Keratinocyte (primary cell): ENCODE data around the gene CUEDC1.

Experiments
- EZH2 ChIP-seq: IDR thresholded peaks from one replicate; pipeline ENCODE4 v1.6.1; 2012; ENCODE audit warnings: inconsistent platforms, mild to moderate bottlenecking, low read length, moderate library complexity
- TF ChIP-seq, protein P1 (sequence below), 3 experiments: IDR thresholded peaks in 1 of 3; conservative IDR thresholded peaks in 1 of 3; optimal IDR thresholded peaks in 1 of 3; 2 replicates in 2 of 3; 3 replicates in 1 of 3; pipeline versions ENCODE3 to v1.5.1; 2011; ENCODE audit warnings: low read length in 3 of 3, mild to moderate bottlenecking in 3 of 3, moderate library complexity in 2 of 3, control low read depth in 1 of 3, inconsistent platforms in 1 of 3; ENCODE audit not compliant: insufficient read depth in 2 of 3; ENCODE audit errors: extremely low read depth in 1 of 3

DNA sequence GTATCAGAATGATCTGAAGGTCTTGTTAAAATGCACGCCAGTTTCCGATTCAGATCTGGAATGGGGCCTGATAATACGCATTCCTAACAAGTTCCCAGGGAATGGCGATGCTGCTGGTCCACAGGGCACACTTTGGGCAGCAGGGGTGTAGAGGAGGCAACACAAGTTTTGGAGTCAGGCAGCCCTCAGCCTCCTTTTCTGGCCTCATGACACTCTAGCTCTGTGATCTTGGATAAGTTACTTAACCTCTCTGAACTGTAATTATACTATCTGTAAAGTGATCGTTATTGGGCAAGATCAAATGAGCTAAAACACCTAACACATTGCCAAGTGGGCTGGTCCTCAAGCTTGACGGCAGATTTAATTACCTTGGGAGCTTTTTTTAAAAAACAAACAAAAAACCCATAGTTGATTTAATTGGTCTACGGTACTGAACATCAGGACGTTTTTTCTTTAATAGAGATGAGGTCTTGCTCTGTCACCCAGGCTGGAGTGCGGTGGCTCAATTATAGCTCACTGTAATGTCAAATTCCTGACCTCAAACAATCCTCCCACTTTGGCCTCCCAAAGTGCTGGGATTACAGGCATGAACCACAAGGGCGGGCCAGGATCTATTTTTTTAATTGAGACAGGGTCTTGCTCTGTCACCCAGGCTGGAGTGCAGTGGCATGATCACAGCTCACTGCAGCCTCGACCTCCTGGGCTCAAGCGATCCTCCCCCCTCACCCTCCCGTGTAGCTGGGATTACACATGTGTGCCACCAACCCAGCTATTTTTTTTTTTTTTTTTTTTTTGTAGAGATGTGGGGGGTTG, 95.4 kb downstream of the CUEDC1 start:
- TF ChIP-seq, protein P1, sequence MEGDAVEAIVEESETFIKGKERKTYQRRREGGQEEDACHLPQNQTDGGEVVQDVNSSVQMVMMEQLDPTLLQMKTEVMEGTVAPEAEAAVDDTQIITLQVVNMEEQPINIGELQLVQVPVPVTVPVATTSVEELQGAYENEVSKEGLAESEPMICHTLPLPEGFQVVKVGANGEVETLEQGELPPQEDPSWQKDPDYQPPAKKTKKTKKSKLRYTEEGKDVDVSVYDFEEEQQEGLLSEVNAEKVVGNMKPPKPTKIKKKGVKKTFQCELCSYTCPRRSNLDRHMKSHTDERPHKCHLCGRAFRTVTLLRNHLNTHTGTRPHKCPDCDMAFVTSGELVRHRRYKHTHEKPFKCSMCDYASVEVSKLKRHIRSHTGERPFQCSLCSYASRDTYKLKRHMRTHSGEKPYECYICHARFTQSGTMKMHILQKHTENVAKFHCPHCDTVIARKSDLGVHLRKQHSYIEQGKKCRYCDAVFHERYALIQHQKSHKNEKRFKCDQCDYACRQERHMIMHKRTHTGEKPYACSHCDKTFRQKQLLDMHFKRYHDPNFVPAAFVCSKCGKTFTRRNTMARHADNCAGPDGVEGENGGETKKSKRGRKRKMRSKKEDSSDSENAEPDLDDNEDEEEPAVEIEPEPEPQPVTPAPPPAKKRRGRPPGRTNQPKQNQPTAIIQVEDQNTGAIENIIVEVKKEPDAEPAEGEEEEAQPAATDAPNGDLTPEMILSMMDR (optimal IDR thresholded peaks at IDR 0.05 in 1 of 3, IDR thresholded peaks at IDR 0.05 in 1 of 3, conservative IDR thresholded peaks at IDR 0.05 in 1 of 3; ENCODE audit: extremely low read depth in 1 of 3, insufficient read depth in 2 of 3, low read length in 3 of 3) = no peak
- no peak for TF ChIP-seq EZH2
